ENCODE data around the gene HS3ST3B1. TPM values are rescaled to one million over a fixed set of nuclear protein-coding genes. Genes with fewer than 3 reads are reported as not detected.

Gene HS3ST3B1
- total and polyA plus RNA-seq, 8 donors = 0.81 to 3.6 (median 1.6) TPM; not detected in 2

DNA sequence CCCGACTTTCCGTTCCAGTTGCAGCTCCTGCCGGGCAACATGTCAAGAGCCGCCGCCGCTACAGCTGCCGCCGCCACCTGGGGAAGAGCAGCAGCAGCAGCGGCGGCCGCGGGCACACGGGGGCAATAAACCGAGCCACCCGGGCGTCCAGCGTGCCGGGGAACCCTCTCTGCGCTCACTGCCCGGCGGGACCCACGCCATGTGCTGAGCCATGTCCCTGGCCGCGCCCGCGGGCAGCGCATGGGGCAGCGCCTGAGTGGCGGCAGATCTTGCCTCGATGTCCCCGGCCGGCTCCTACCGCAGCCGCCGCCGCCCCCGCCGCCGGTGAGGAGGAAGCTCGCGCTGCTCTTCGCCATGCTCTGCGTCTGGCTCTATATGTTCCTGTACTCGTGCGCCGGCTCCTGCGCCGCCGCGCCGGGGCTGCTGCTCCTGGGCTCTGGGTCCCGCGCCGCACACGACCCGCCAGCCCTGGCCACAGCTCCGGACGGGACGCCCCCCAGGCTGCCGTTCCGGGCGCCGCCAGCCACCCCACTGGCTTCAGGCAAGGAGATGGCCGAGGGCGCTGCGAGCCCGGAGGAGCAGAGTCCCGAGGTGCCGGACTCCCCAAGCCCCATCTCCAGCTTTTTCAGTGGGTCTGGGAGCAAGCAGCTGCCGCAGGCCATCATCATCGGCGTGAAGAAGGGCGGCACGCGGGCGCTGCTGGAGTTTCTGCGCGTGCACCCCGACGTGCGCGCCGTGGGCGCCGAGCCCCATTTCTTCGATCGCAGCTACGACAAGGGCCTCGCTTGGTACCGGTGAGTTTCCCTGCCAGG lies 604 bp downstream of the HS3ST3B1 start:
- Histone ChIP-seq H3K4me3 (peak overlapping the region; percentile 55 to 78 (median 68)), H3K27me3 (peaks cover 19 to 100% (median 75%) of the 10 kb centered on the region in 3 donors), H3K4me1 (peaks cover 54 to 83% (median 68%) of the 10 kb centered on the region in 4 donors), H3K27ac (peak overlapping the region; percentile 78 to 87 (median 82)), H3K36me3 (no peaks in the 10 kb centered on the region), H3K9me3 (no peaks in the 10 kb centered on the region)
- intact Hi-C loops (cut with DNase I; ENCODE audit: low total_unique reads) = loop anchor here (5.0 kb wide), 1 partner anchor 704 kb away; no protein-coding TSS in a partner anchor
- TF ChIP-seq EP300 (IDR thresholded peaks at IDR 0.05) = no peak
- TF ChIP-seq, protein P1, sequence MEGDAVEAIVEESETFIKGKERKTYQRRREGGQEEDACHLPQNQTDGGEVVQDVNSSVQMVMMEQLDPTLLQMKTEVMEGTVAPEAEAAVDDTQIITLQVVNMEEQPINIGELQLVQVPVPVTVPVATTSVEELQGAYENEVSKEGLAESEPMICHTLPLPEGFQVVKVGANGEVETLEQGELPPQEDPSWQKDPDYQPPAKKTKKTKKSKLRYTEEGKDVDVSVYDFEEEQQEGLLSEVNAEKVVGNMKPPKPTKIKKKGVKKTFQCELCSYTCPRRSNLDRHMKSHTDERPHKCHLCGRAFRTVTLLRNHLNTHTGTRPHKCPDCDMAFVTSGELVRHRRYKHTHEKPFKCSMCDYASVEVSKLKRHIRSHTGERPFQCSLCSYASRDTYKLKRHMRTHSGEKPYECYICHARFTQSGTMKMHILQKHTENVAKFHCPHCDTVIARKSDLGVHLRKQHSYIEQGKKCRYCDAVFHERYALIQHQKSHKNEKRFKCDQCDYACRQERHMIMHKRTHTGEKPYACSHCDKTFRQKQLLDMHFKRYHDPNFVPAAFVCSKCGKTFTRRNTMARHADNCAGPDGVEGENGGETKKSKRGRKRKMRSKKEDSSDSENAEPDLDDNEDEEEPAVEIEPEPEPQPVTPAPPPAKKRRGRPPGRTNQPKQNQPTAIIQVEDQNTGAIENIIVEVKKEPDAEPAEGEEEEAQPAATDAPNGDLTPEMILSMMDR (IDR thresholded peaks at IDR 0.05) = peak in 2 of 7 experiments; percentile 11 to 16
- peak in 1 of 2 donors; percentile 27 for DNase-seq
- WGBS, 5 donors = 0 to 1% (median 1%) methylated on average over 23 to 90 of the region's 90 CpGs

DNA sequence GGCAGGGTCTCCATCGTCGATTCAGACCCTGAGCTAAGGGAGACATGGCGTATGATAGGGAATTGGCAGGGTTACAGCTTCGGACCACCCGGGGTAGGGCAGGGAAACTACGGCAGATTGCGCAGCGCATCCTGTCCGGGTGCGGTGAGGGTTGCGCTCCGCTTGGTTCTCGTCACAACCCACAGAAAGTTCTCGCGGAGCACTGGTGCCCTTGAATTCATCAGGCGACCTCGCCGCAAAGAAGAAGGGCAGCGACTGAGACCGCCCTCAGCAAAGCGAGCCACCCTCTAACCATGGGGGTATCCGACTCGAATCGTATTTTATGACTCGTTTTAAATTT lies 1.2 kb downstream of the HS3ST3B1 start:
- Histone ChIP-seq H3K9me3 (no peaks in the 10 kb centered on the region), H3K36me3 (no peaks in the 10 kb centered on the region), H3K27me3 (peaks cover 17 to 100% (median 69%) of the 10 kb centered on the region in 3 donors), H3K27ac (peak overlapping the region; percentile 78 to 87 (median 82)), H3K4me1 (peaks cover 52 to 79% (median 64%) of the 10 kb centered on the region in 4 donors), H3K4me3 (peak overlapping the region; percentile 55 to 78 (median 68))
- TF ChIP-seq POLR2AphosphoS5 (IDR thresholded peaks at IDR 0.05) (no peak), POLR2A (IDR thresholded peaks at IDR 0.05) (no peak), EP300 (IDR thresholded peaks at IDR 0.05) (no peak)
- TF ChIP-seq, protein P1 (IDR thresholded peaks at IDR 0.05) = no peak
- DNase-seq = peak; percentile 48 to 66
- 1 to 2% (median 1%) methylated on average over 23 to 25 of the region's 25 CpGs for WGBS, 5 donors
- intact Hi-C loops (cut with DNase I; ENCODE audit: low total_unique reads) = loop anchor here (5.0 kb wide), 1 partner anchor 705 kb away; no protein-coding TSS in a partner anchor

GRCh38 chr17:14302431-14303099 lies 1.7 kb downstream of the HS3ST3B1 start:
- peaks cover 15 to 100% (median 64%) of the 10 kb centered on the region in 3 donors for H3K27me3 ChIP-seq
- no peaks in the 10 kb centered on the region for H3K9me3 ChIP-seq
- H3K4me3 ChIP-seq = peak overlapping the region; percentile 55 to 78 (median 68)
- peak; percentile 90 to 95 for DNase-seq
- peaks cover 48 to 74% (median 58%) of the 10 kb centered on the region in 4 donors for H3K4me1 ChIP-seq
- intact Hi-C loops (cut with DNase I; ENCODE audit: low total_unique reads) = loop anchor here (5.0 kb wide), 1 partner anchor 705 kb away; no protein-coding TSS in a partner anchor
- 0 to 1% (median 1%) methylated on average over 13 to 64 of the region's 64 CpGs for WGBS, 5 donors
- H3K36me3 ChIP-seq = no peaks in the 10 kb centered on the region
- TF ChIP-seq, protein P1 (IDR thresholded peaks at IDR 0.05) = peak in 5 of 7 experiments; percentile 35 to 98 (median 96)
- no peak for TF ChIP-seq EP300 (IDR thresholded peaks at IDR 0.05)
- peak in 1 of 3 donors; percentile 49 for TF ChIP-seq POLR2AphosphoS5 (IDR thresholded peaks at IDR 0.05)
- TF ChIP-seq POLR2A (IDR thresholded peaks at IDR 0.05) = no peak
- peak overlapping the region; percentile 78 to 87 (median 82) for H3K27ac ChIP-seq
